ENCODE results near the gene NEK7. TPM values are rescaled to one million over a fixed set of nuclear protein-coding genes. Genes with fewer than 3 reads are reported as not detected.

Gene NEK7
- total RNA-seq, 2 experiments from 2014 or later = 49.1 to 49.3 TPM

DNA sequence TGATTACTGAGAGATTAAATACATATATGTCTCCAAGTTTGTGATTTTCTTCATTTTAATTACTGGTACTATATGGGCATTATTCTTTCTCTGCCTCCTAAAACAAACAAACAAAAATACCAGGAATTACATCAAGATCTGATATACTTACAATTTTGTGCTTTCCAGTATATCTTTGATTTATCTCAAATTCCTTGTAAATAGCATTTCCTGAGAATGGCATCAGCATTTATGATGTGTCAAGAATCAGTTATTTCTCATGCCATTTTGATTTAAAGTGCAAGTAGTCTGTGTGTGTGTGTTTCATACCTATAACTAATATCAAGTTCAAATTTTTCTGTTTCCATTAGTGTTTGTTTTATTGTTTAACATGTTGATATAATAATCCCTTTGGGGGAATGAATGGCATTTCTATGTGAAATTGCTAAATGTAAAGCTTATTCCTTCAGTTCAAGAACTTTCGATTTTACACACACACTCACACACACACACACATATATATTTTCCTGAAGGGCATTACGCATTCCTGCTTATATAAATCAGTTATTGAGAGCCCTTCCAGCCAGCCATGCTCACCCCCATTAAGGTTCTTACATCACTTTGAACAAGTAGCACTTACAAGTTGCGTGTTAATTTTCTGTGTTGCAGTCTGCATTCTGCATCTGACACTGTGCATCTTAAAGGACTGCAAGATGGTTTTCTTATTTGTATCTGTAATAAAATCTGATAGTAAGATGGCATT, 102.7 kb downstream of the NEK7 start:
- Mint-ChIP-seq H3K27ac (no peak overlapping the region), H3K27me3 (no peaks in the 10 kb centered on the region), H3K4me3 (no peak overlapping the region), H3K9me3 (peaks cover 2% of the 10 kb centered on the region), H3K36me3 (ENCODE audit: low read depth) (peaks cover 16% of the 10 kb centered on the region), H3K4me1 (peaks cover 18% of the 10 kb centered on the region)
- DNase-seq = no peak
- POLR2A ChIA-PET = interaction anchor here (0.7 kb wide), 1 partner anchor 92 kb away, joined by 3 read pairs; no protein-coding TSS in a partner anchor
- CTCF ChIA-PET = interaction anchor here (0.6 kb wide), 1 partner anchor 106 kb away, joined by 3 read pairs; no protein-coding TSS in a partner anchor

GRCh38 chr1:198261886-198262285, 105.1 kb downstream of the NEK7 start:
- CTCF ChIA-PET = interaction anchor here (0.9 kb wide), 1 partner anchor 9 kb away, joined by 3 read pairs; no protein-coding TSS in a partner anchor

GRCh38 chr1:198263186-198263585, 106.4 kb downstream of the NEK7 start:
- Mint-ChIP-seq H3K27ac (no peak overlapping the region), H3K27me3 (no peaks in the 10 kb centered on the region), H3K9me3 (no peaks in the 10 kb centered on the region), H3K36me3 (ENCODE audit: low read depth) (peaks cover 12% of the 10 kb centered on the region), H3K4me1 (peaks cover 14% of the 10 kb centered on the region), H3K4me3 (no peak overlapping the region)
- CTCF ChIA-PET = no interaction called here
- POLR2A ChIA-PET = no interaction called here
- no peak for DNase-seq

More at GRCh38 chr1:198261886-198262285, 105.1 kb downstream of the NEK7 start:
- H3K27ac Mint-ChIP-seq = no peak overlapping the region
- POLR2A ChIA-PET = no interaction called here
- peaks cover 12% of the 10 kb centered on the region for H3K36me3 Mint-ChIP-seq (ENCODE audit: low read depth)
- DNase-seq = no peak
- H3K27me3 Mint-ChIP-seq = no peaks in the 10 kb centered on the region
- H3K4me1 Mint-ChIP-seq = peaks cover 18% of the 10 kb centered on the region
- H3K4me3 Mint-ChIP-seq = no peak overlapping the region
- H3K9me3 Mint-ChIP-seq = no peaks in the 10 kb centered on the region

GRCh38 chr1:198264282-198264681, 107.5 kb downstream of the NEK7 start:
- no peak overlapping the region for H3K4me3 Mint-ChIP-seq
- DNase-seq = no peak
- H3K27ac Mint-ChIP-seq = no peak overlapping the region
- ChIA-PET POLR2A (no interaction called here), CTCF (interaction anchor here (0.6 to 1.1 kb wide), 2 partner anchors 34 to 39 kb away, joined by 3 to 4 read pairs; no protein-coding TSS in a partner anchor)
- H3K4me1 Mint-ChIP-seq = peaks cover 6% of the 10 kb centered on the region
- no peaks in the 10 kb centered on the region for H3K27me3 Mint-ChIP-seq
- peaks cover 12% of the 10 kb centered on the region for H3K36me3 Mint-ChIP-seq (ENCODE audit: low read depth)
- H3K9me3 Mint-ChIP-seq = no peaks in the 10 kb centered on the region

- Mint-ChIP-seq H3K36me3 (ENCODE audit: low read depth) (peaks cover 12% of the 10 kb centered on the region), H3K27ac (no peak overlapping the region), H3K4me3 (no peak overlapping the region), H3K27me3 (no peaks in the 10 kb centered on the region), H3K4me1 (peaks cover 2% of the 10 kb centered on the region), H3K9me3 (no peaks in the 10 kb centered on the region)
- ChIA-PET POLR2A (no interaction called here), CTCF (interaction anchor here (1.1 kb wide), 1 partner anchor 40 kb away, joined by 3 read pairs; no protein-coding TSS in a partner anchor)
- no peak for DNase-seq
Measured at GRCh38 chr1:198265073-198265661, 108.4 kb downstream of the NEK7 start.

- ChIA-PET POLR2A (no interaction called here), CTCF (no interaction called here)
- Mint-ChIP-seq H3K27ac (no peak overlapping the region), H3K4me1 (peaks cover 2% of the 10 kb centered on the region), H3K36me3 (ENCODE audit: low read depth) (peaks cover 16% of the 10 kb centered on the region), H3K27me3 (no peaks in the 10 kb centered on the region), H3K4me3 (no peak overlapping the region), H3K9me3 (no peaks in the 10 kb centered on the region)
- no peak for DNase-seq
Measured at GRCh38 chr1:198267056-198267455, 110.3 kb downstream of the NEK7 start.

DNA sequence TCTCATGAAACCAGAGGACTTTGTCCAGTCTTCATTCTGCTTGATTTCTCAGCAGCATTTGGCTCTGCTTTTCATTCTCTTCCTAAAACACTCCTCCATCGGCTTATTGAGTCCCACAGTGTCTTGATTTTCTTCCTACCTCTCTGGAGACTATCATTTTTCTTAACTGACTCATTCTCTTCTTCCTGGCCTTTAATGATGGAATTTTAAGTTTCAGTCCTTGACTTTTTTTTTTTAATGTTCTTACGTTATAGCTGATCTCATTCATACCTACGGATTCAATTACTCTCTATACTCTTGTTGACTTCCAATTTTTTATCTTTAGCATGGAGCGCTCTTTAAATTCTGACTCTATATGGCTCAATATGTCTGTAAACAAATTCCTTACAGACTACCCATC, 111.1 kb downstream of the NEK7 start:
- no peak for DNase-seq
- no peak overlapping the region for H3K4me3 Mint-ChIP-seq
- peaks cover 2% of the 10 kb centered on the region for H3K4me1 Mint-ChIP-seq
- peaks cover 16% of the 10 kb centered on the region for H3K36me3 Mint-ChIP-seq (ENCODE audit: low read depth)
- ChIA-PET POLR2A (no interaction called here), CTCF (no interaction called here)
- H3K9me3 Mint-ChIP-seq = no peaks in the 10 kb centered on the region
- H3K27ac Mint-ChIP-seq = no peak overlapping the region
- H3K27me3 Mint-ChIP-seq = no peaks in the 10 kb centered on the region

DNA sequence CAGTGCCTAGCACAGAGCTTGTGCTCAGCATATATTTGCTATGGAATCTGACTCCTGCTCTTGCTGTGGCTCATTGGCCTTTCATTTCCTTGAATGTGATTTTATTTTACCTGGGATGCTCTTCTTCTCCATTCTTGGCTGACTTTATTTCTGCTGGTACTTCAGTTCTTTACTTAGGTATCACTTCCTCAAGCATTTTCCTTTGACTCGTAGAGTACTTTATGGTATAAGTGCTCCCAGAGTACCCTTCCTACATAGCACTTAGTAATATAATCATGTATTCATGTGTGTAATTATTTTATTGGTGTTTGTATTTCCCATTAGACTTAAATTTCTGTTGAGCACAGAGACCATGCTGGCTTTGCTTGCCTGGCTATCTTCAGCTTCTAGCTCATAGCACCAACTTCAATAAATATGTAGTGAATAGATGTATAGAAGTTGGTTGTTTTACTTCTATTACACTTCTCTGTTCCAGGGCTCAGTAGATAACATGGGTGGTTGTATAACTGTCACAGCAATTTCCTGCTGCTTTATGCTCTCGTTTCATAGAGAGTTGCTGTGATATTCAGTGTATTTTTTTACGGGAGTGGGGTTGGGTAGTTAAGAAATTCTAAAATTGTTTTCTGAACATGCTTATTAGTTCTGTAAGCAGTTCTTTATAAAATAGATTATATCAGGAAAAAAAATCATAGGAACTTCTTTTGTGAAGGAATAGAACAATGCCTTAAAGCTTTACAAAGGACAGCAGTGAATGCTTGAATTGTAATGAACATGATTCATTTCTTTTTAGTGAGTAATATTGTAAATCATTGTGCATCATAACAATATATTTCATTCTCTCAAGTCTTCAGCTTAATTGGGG, 112.2 kb downstream of the NEK7 start:
- Mint-ChIP-seq H3K27me3 (no peaks in the 10 kb centered on the region), H3K27ac (no peak overlapping the region), H3K4me3 (no peak overlapping the region), H3K9me3 (no peaks in the 10 kb centered on the region), H3K4me1 (peaks cover 2% of the 10 kb centered on the region), H3K36me3 (ENCODE audit: low read depth) (peaks cover 16% of the 10 kb centered on the region)
- DNase-seq = no peak
- POLR2A ChIA-PET = no interaction called here
- CTCF ChIA-PET = interaction anchor here (0.6 kb wide), 2 partner anchors 15 to 76 kb away, joined by 3 to 4 read pairs; no protein-coding TSS in a partner anchor

DNA sequence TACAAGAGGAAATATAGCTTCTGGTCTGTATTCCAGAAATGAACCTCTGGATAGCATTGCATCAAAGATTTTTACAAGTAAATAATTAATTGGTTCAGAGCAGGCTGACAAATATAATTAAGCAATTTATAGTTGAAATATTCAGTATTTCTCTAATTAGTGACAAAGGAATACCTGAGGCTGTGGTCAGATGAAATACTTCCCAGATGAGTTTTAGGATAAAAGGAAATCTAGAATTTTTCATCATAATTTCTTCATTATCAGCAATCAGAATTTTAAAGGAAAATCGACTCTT, 112.8 kb downstream of the NEK7 start:
- POLR2A ChIA-PET = no interaction called here

GRCh38 chr1:198270273-198270828, 113.6 kb downstream of the NEK7 start:
- Mint-ChIP-seq H3K4me3 (no peak overlapping the region), H3K27me3 (no peaks in the 10 kb centered on the region), H3K4me1 (no peaks in the 10 kb centered on the region), H3K27ac (no peak overlapping the region), H3K36me3 (ENCODE audit: low read depth) (peaks cover 9% of the 10 kb centered on the region), H3K9me3 (no peaks in the 10 kb centered on the region)
- CTCF ChIA-PET = interaction anchor here (1.1 kb wide), 1 partner anchor 9 kb away, joined by 3 read pairs; no protein-coding TSS in a partner anchor
- POLR2A ChIA-PET = no interaction called here
- no peak for DNase-seq

More for the DNA sequence above, 112.8 kb downstream of the NEK7 start:
- Mint-ChIP-seq H3K36me3 (ENCODE audit: low read depth) (peaks cover 14% of the 10 kb centered on the region), H3K27me3 (no peaks in the 10 kb centered on the region), H3K4me3 (no peak overlapping the region), H3K27ac (no peak overlapping the region), H3K4me1 (peaks cover 2% of the 10 kb centered on the region), H3K9me3 (no peaks in the 10 kb centered on the region)
- CTCF ChIA-PET = interaction anchor here (0.6 kb wide), 1 partner anchor 16 kb away, joined by 4 read pairs; no protein-coding TSS in a partner anchor
- no peak for DNase-seq

- POLR2A ChIA-PET = no interaction called here
Measured at GRCh38 chr1:198271467-198271866, 114.7 kb downstream of the NEK7 start.

GRCh38 chr1:198272492-198272891, 115.7 kb downstream of the NEK7 start:
- POLR2A ChIA-PET = no interaction called here
- H3K9me3 Mint-ChIP-seq = no peaks in the 10 kb centered on the region
- CTCF ChIA-PET = no interaction called here
- peaks cover 7% of the 10 kb centered on the region for H3K36me3 Mint-ChIP-seq (ENCODE audit: low read depth)
- H3K27ac Mint-ChIP-seq = no peak overlapping the region
- H3K4me1 Mint-ChIP-seq = no peaks in the 10 kb centered on the region
- no peak overlapping the region for H3K4me3 Mint-ChIP-seq
- H3K27me3 Mint-ChIP-seq = no peaks in the 10 kb centered on the region
- no peak for DNase-seq

More at GRCh38 chr1:198271467-198271866, 114.7 kb downstream of the NEK7 start:
- no peak for DNase-seq
- Mint-ChIP-seq H3K9me3 (no peaks in the 10 kb centered on the region), H3K4me1 (no peaks in the 10 kb centered on the region), H3K27ac (no peak overlapping the region), H3K36me3 (ENCODE audit: low read depth) (peaks cover 7% of the 10 kb centered on the region), H3K27me3 (no peaks in the 10 kb centered on the region), H3K4me3 (no peak overlapping the region)
- CTCF ChIA-PET = no interaction called here
